SK-N-SH (cell line): ENCODE measurements around the gene DPYSL4. TPM values are rescaled to one million over a fixed set of nuclear protein-coding genes. Genes with fewer than 3 reads are reported as not detected.

Experiments
- CTCF ChIA-PET: fragments of 300-600, 350-600 bp; formaldehyde crosslinking; extraction: SDS; loops from one replicate; lab custom pipeline; 2021; lab: Yijun Ruan, JAX
- POLR2A ChIA-PET: fragments of 350-600 bp; sonication (Branson Sonifier 250); formaldehyde crosslinking; extraction: SDS; loops from one replicate; lab custom pipeline; 2020; ENCODE audit warnings: antibody characterized with exemption, inconsistent platforms; lab: Yijun Ruan, JAX
- DNase-seq: peaks from one replicate; pipeline ENCODE4 v3.0.0; 2012
- H2AFZ ChIP-seq: fragments of 200-600 bp; sonication (generic); 2 replicates; pipeline ENCODE4 v1.8.1; 2016; ENCODE audit warnings: antibody characterized with exemption, mild to moderate bottlenecking, low read depth
- H3F3A ChIP-seq: fragments of 200-600 bp; sonication (generic); replicated peaks from 2 replicates; pipeline ENCODE3; 2016; ENCODE audit warnings: antibody characterized with exemption, mild to moderate bottlenecking; ENCODE audit not compliant: insufficient read depth
- H3K27ac ChIP-seq, 2 experiments: fragments of 200-500 bp in 1 of 2; fragments of 200-600 bp in 1 of 2; sonication (Bioruptor generic) in 1 of 2; sonication (generic), shearing (Covaris generic) in 1 of 2; 2 replicates each; pipeline versions ENCODE4 v1.5.1 to v1.6.1; 2014 to 2016; ENCODE audit warnings: low read depth in 2 of 2, inconsistent platforms in 1 of 2, low read length in 1 of 2, mild to moderate bottlenecking in 1 of 2, mixed read lengths in 1 of 2
- H3K27me3 ChIP-seq: fragments of 200-600 bp; sonication (generic), shearing (Covaris generic); 2 replicates; pipeline ENCODE4 v1.6.1; 2016; ENCODE audit warnings: mixed run types; ENCODE audit not compliant: insufficient read depth
- H3K36me3 ChIP-seq, 2 experiments: fragments of 200-500 bp in 1 of 2; fragments of 200-600 bp in 1 of 2; sonication (Bioruptor generic) in 1 of 2; sonication (generic) in 1 of 2; replicated peaks in 1 of 2; 2 replicates each; pipeline versions ENCODE3 to v1.5.1; 2014 to 2016; ENCODE audit warnings: low read length in 1 of 2, mild to moderate bottlenecking in 1 of 2; ENCODE audit not compliant: insufficient read depth in 2 of 2, control insufficient read depth in 1 of 2
- H3K4me1 ChIP-seq, 2 experiments: fragments of 200-500 bp in 1 of 2; fragments of 200-600 bp in 1 of 2; sonication (Bioruptor generic) in 1 of 2; sonication (generic), shearing (Covaris generic) in 1 of 2; 2 replicates each; pipeline versions ENCODE4 v1.5.1 to v1.6.1; 2014 to 2016; ENCODE audit warnings: low read depth in 1 of 2, low read length in 1 of 2, mixed run types in 1 of 2; ENCODE audit not compliant: insufficient read depth in 2 of 2, control insufficient read depth in 1 of 2
- H3K4me2 ChIP-seq: fragments of 200-600 bp; sonication (generic), shearing (Covaris generic); 2 replicates; pipeline ENCODE4 v1.6.1; 2017; ENCODE audit warnings: mixed run types
- H3K4me3 ChIP-seq, 2 experiments: fragments of 200-500 bp in 1 of 2; fragments of 200-600 bp in 1 of 2; sonication (Bioruptor generic) in 1 of 2; sonication (generic), shearing (Covaris generic) in 1 of 2; 2 replicates each; pipeline versions ENCODE4 v1.5.1 to v1.8.1; 2014 to 2016; ENCODE audit warnings: low read depth in 2 of 2, inconsistent platforms in 1 of 2, low read length in 1 of 2, mild to moderate bottlenecking in 1 of 2, mixed read lengths in 1 of 2, moderate library complexity in 1 of 2
- H3K79me2 ChIP-seq: fragments of 200-600 bp; sonication (generic); 2 replicates; pipeline ENCODE4 v1.8.1; 2017; ENCODE audit warnings: mild to moderate bottlenecking; ENCODE audit not compliant: insufficient read depth
- H3K9ac ChIP-seq: fragments of 200-600 bp; sonication (generic); 2 replicates; pipeline ENCODE4 v1.6.1; 2017; ENCODE audit warnings: mixed run types
- H3K9me2 ChIP-seq: fragments of 200-600 bp; sonication (generic); 2 replicates; pipeline ENCODE4 v1.6.1; 2017; ENCODE audit warnings: mixed run types
- H3K9me3 ChIP-seq: fragments of 200-600 bp; sonication (generic); 2 replicates; pipeline ENCODE4 v1.6.1; 2017; ENCODE audit warnings: mixed run types, mild to moderate bottlenecking, moderate library complexity
- H4K20me1 ChIP-seq: fragments of 200-600 bp; sonication (generic); 2 replicates; pipeline ENCODE4 v1.6.1; 2017; ENCODE audit warnings: mild to moderate bottlenecking, mixed run types; ENCODE audit not compliant: insufficient read depth
- EZH2phosphoT487 ChIP-seq: fragments of 200-600 bp; sonication (generic); IDR thresholded peaks from 2 replicates; pipeline ENCODE4 v1.6.1; 2017; ENCODE audit warnings: low read depth, mixed run types, mild to moderate bottlenecking, antibody characterized with exemption, moderate library complexity, borderline replicate concordance
- FOXJ3 ChIP-seq: sonication (generic); formaldehyde crosslinking; IDR thresholded peaks from 2 replicates; pipeline ENCODE4 v1.5.1; 2020; ENCODE audit warnings: mild to moderate bottlenecking, missing genetic modification reagents
- GABPA ChIP-seq: IDR thresholded peaks from 2 replicates; pipeline ENCODE4 v1.4.0; 2012; ENCODE audit warnings: low read depth, mild to moderate bottlenecking
- GATA2 ChIP-seq: sonication (generic); formaldehyde crosslinking; IDR thresholded peaks from 2 replicates; pipeline ENCODE4 v1.5.0; 2020; ENCODE audit warnings: mild to moderate bottlenecking, missing genetic modification reagents
- JUND ChIP-seq: IDR thresholded peaks from 2 replicates; pipeline ENCODE4 v1.4.0; 2012
- NRF1 ChIP-seq: IDR thresholded peaks from 2 replicates; pipeline ENCODE4 v1.6.1; 2012; ENCODE audit warnings: low read depth, mild to moderate bottlenecking, low read length
- TAF1 ChIP-seq: IDR thresholded peaks from 2 replicates; pipeline ENCODE4 v1.6.1; 2012; ENCODE audit warnings: low read depth, mild to moderate bottlenecking, low read length, moderate library complexity, borderline replicate concordance
- TEAD4 ChIP-seq: IDR thresholded peaks from 2 replicates; pipeline ENCODE4 v1.4.0; 2012; ENCODE audit warnings: mild to moderate bottlenecking, borderline replicate concordance; ENCODE audit not compliant: insufficient read depth
- WGBS: methylation state at CpG from one replicate; pipeline ENCODE4 v1.1.6; 2017; ENCODE audit warnings: low lambda C conversion rate; 5-methylcytosine and 5-hydroxymethylcytosine counted together
- polyA plus RNA-seq, 3 experiments: library from polyadenylated mRNA; depleted of rRNA; stranded (reverse); fragments of >200 nt; gene quantifications; 2 replicates each; pipeline ENCODE4 v1.2.3, GENCODE V29; 2012
- TF ChIP-seq, protein P1 (sequence below): IDR thresholded peaks from 2 replicates; pipeline ENCODE4 v1.6.1; 2012; ENCODE audit warnings: mild to moderate bottlenecking, low read depth, low read length, moderate library complexity
- TF ChIP-seq, protein P2 (sequence below): IDR thresholded peaks from 2 replicates; pipeline ENCODE4; 2012

The DPYSL4 gene
- polyA plus RNA-seq, 1 of the 3 experiments (the other 2 are of a cell fraction) = 21.8 TPM

DNA sequence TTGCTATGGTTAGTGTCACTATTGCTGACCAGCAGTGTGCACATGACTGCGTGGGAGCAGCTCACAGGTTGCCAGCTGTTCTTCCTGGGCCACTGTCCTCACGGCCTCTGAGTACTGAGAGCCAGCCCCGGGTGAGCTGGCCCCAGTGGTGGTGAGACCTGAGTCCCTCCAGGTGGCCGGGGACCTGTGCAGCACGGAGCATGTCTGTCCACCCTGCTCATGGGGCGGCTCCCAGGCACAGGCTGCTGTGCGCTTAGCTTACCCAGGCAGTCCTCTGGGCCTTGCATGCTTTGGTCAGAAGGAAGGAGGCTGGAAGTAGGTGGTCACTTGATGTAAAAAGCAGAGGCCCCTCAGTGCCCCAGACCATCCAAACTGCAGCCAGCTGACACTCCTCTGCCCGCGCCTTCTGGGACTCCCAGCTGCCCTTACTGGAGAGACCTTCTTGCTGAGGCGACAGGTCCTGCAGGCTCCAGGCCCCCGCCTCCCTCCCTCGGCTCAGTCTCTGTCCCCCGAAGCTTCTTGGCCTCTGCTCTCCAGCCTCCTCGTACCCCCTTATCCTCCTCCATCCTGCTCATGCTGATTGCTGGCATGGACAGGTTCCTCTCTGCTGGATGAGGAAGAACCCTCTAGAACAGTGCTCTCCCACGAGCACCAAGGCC, 30.9 kb upstream of the DPYSL4 start:
- H3K4me1 ChIP-seq = peaks cover 0 to 5% of the 10 kb centered on the region in 2 experiments; a peak in 1 of 4 replicates
- H3K27me3 ChIP-seq = no peaks in the 10 kb centered on the region
- H3K36me3 ChIP-seq = no peaks in the 10 kb centered on the region
- H3F3A ChIP-seq = no peaks in the 10 kb centered on the region
- no peak overlapping the region for H3K4me2 ChIP-seq
- WGBS = 53% methylated on average over 12 of the region's 15 CpGs
- no peaks in the 10 kb centered on the region for H3K9me2 ChIP-seq
- H4K20me1 ChIP-seq = no peaks in the 10 kb centered on the region
- no peaks in the 10 kb centered on the region for H3K9me3 ChIP-seq
- no peak for DNase-seq
- no peak overlapping the region for H3K9ac ChIP-seq
- no peaks in the 10 kb centered on the region for H3K79me2 ChIP-seq
- no peak overlapping the region for H2AFZ ChIP-seq
- TF ChIP-seq GATA2 = no peak
- no peak for TF ChIP-seq JUND
- no peak for TF ChIP-seq FOXJ3 (CRISPR knock-in tag)
- TF ChIP-seq NRF1 = no peak
- TF ChIP-seq, all 33 proteins: peak for 0
- ChIA-PET CTCF (interaction anchor here (0.7 to 2.6 kb wide), 3 partner anchors 12 to 29 kb away, joined by 3 to 16 read pairs (median 5); no protein-coding TSS in a partner anchor), POLR2A (no interaction called here)
- Histone ChIP-seq H3K27ac (no peak overlapping the region), H3K4me3 (no peak overlapping the region)

DNA sequence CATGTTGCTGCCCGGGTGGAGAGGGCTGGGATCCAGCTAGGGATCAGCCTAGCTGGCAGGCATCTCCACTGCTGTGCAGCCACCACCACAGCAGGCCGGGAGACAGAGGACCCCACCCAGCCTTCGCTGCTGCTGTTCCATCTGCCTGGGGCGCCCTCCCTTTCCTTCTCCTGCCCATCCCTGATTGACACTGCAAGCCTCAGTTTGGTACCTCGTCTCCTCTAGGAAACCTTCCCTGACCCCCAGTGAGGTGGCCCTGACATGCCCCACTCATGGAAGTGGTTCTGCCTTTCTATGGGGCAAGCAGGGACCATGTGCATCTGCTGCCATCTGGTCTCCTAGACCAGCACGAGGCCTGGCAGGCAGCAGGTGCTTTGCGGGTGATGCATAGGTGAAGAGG, 30.4 kb upstream of the DPYSL4 start:
- no peak for DNase-seq
- no peak overlapping the region for H3K4me3 ChIP-seq
- H3K27ac ChIP-seq = no peak overlapping the region
- no peaks in the 10 kb centered on the region for H4K20me1 ChIP-seq
- no peaks in the 10 kb centered on the region for H3K79me2 ChIP-seq
- 47% methylated on average over 7 of the region's 7 CpGs for WGBS
- POLR2A ChIA-PET = no interaction called here
- H3K9me3 ChIP-seq = no peaks in the 10 kb centered on the region
- H3K36me3 ChIP-seq = no peaks in the 10 kb centered on the region
- no peak overlapping the region for H3K4me2 ChIP-seq
- TF ChIP-seq, protein P1, sequence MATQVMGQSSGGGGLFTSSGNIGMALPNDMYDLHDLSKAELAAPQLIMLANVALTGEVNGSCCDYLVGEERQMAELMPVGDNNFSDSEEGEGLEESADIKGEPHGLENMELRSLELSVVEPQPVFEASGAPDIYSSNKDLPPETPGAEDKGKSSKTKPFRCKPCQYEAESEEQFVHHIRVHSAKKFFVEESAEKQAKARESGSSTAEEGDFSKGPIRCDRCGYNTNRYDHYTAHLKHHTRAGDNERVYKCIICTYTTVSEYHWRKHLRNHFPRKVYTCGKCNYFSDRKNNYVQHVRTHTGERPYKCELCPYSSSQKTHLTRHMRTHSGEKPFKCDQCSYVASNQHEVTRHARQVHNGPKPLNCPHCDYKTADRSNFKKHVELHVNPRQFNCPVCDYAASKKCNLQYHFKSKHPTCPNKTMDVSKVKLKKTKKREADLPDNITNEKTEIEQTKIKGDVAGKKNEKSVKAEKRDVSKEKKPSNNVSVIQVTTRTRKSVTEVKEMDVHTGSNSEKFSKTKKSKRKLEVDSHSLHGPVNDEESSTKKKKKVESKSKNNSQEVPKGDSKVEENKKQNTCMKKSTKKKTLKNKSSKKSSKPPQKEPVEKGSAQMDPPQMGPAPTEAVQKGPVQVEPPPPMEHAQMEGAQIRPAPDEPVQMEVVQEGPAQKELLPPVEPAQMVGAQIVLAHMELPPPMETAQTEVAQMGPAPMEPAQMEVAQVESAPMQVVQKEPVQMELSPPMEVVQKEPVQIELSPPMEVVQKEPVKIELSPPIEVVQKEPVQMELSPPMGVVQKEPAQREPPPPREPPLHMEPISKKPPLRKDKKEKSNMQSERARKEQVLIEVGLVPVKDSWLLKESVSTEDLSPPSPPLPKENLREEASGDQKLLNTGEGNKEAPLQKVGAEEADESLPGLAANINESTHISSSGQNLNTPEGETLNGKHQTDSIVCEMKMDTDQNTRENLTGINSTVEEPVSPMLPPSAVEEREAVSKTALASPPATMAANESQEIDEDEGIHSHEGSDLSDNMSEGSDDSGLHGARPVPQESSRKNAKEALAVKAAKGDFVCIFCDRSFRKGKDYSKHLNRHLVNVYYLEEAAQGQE = no peak
- TF ChIP-seq, protein P2, sequence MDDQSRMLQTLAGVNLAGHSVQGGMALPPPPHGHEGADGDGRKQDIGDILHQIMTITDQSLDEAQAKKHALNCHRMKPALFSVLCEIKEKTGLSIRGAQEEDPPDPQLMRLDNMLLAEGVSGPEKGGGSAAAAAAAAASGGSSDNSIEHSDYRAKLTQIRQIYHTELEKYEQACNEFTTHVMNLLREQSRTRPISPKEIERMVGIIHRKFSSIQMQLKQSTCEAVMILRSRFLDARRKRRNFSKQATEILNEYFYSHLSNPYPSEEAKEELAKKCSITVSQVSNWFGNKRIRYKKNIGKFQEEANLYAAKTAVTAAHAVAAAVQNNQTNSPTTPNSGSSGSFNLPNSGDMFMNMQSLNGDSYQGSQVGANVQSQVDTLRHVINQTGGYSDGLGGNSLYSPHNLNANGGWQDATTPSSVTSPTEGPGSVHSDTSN = no peak
- TF ChIP-seq GABPA (no peak), TAF1 (no peak), EZH2phosphoT487 (no peak), TEAD4 (no peak)
- TF ChIP-seq, all 33 proteins: peak for 0
- peaks cover 0 to 5% of the 10 kb centered on the region in 2 experiments; a peak in 1 of 4 replicates for H3K4me1 ChIP-seq
- no peak overlapping the region for H2AFZ ChIP-seq
- H3F3A ChIP-seq = no peaks in the 10 kb centered on the region
- CTCF ChIA-PET = interaction anchor here (0.7 to 2.6 kb wide), 3 partner anchors 11 to 30 kb away, joined by 3 to 16 read pairs (median 5); no protein-coding TSS in a partner anchor
- no peaks in the 10 kb centered on the region for H3K9me2 ChIP-seq
- H3K27me3 ChIP-seq = no peaks in the 10 kb centered on the region
- no peak overlapping the region for H3K9ac ChIP-seq
